Activated CD4-positive, alpha-beta memory T cell treated with anti-CD3 and anti-CD28 coated beads, Interleukin-2, amount 10 ng/mL, durations not matched to agents 7 days and 5 days (primary cell): Measurements from ENCODE around the gene RPL5. TPM values are rescaled to one million over a fixed set of nuclear protein-coding genes. Genes with fewer than 3 reads are reported as not detected.
"Not testable (repeated sequence)": the region's sequence is repeated elsewhere in the genome, so short reads cannot be mapped to it uniquely, and the experiment has no call there.

ENCODE experiments used
- CTCF ChIA-PET: fragments of 350-600 bp; sonication (Branson Sonifier 250); formaldehyde crosslinking; loops from one replicate; lab custom pipeline; 2021; ENCODE audit warnings: antibody characterized with exemption, inconsistent platforms; lab: Charles Lee
- POLR2A ChIA-PET: fragments of 350-600 bp; sonication (Branson Sonifier 250); formaldehyde crosslinking; loops from one replicate; lab custom pipeline; 2021; ENCODE audit warnings: antibody characterized with exemption; lab: Charles Lee
- DNase-seq: peaks from one replicate; pipeline ENCODE4 v3.0.0-alpha.2; 2020
- H3K27ac Mint-ChIP-seq: one replicate; pipeline ENCODE4 v1.8.0; 2021; ENCODE audit warnings: mild to moderate bottlenecking, mixed read lengths
- H3K27me3 Mint-ChIP-seq: one replicate; pipeline ENCODE4 v1.8.0; 2021; ENCODE audit warnings: mixed read lengths
- H3K36me3 Mint-ChIP-seq: one replicate; pipeline ENCODE4 v1.8.0; 2021; ENCODE audit warnings: low read depth, mixed read lengths
- H3K4me1 Mint-ChIP-seq: one replicate; pipeline ENCODE4 v1.8.0; 2021; ENCODE audit warnings: mixed read lengths
- H3K4me3 Mint-ChIP-seq: one replicate; pipeline ENCODE4 v1.8.0; 2021; ENCODE audit warnings: mild to moderate bottlenecking, mixed read lengths
- H3K9me3 Mint-ChIP-seq: one replicate; pipeline ENCODE4 v1.8.0; 2021; ENCODE audit warnings: mixed read lengths
- total RNA-seq, 2 experiments: library from RNA; stranded (reverse); gene quantifications; one replicate each; pipeline ENCODE4 v1.2.3, GENCODE V29; 2021

RPL5 gene
- total RNA-seq: 100 to 1,000 TPM; 660 to 678 TPM

- ChIA-PET POLR2A (interaction anchor here (0.6 to 5.0 kb wide), 30 partner anchors 10 to 1810 kb away, joined by 3 to 54 read pairs (median 4); partner anchors contain the start of genes DIPK1A, DR1, EVI5 and GFI1), CTCF (interaction anchor here (0.7 to 2.4 kb wide), 23 partner anchors 10 to 348 kb away, joined by 3 to 33 read pairs (median 6); partner anchors contain the start of genes DIPK1A and GFI1)
- H3K4me1 Mint-ChIP-seq: peaks cover 50% of the 10 kb centered on the region
- DNase-seq: peak; percentile 97
- peak within 1 kb of the TSS; percentile 84 for H3K27ac Mint-ChIP-seq
- H3K4me3 Mint-ChIP-seq: peak within 1 kb of the TSS; percentile 92
- no peaks in the 10 kb centered on the region for H3K9me3 Mint-ChIP-seq
- peaks cover 52% of the 10 kb centered on the region for H3K36me3 Mint-ChIP-seq
- no peaks in the 10 kb centered on the region for H3K27me3 Mint-ChIP-seq
These were observed at the start of gene RPL5 for GRCh38 chr1:92831762-92832536. Gene RPL5 (plus strand): TSS chr1:92832040. CDS start chr1:92832115, 75 bp downstream.

GRCh38 chr1:92783550-92783949 is 48.3 kb upstream of the RPL5 start:
- Mint-ChIP-seq H3K27me3 (peaks cover 66% of the 10 kb centered on the region), H3K4me1 (peaks cover 18% of the 10 kb centered on the region)
- not testable (repeated sequence) for H3K27ac Mint-ChIP-seq, H3K4me3 Mint-ChIP-seq, H3K9me3 Mint-ChIP-seq, H3K36me3 Mint-ChIP-seq, DNase-seq
- ChIA-PET CTCF (interaction anchor here (0.7 to 2.3 kb wide), 2 partner anchors 33 to 35 kb away, joined by 3 to 6 read pairs; no protein-coding TSS in a partner anchor), POLR2A (interaction anchor here (0.6 kb wide), 1 partner anchor 15 kb away, joined by 3 read pairs; no protein-coding TSS in a partner anchor)

GRCh38 chr1:92784021-92784638 is 47.7 kb upstream of the RPL5 start:
- DNase-seq: peak; percentile 61
- no peaks in the 10 kb centered on the region for H3K9me3 Mint-ChIP-seq
- ChIA-PET POLR2A (interaction anchor here (1.5 kb wide), 1 partner anchor 48 kb away, joined by 3 read pairs; the partner anchor contains the start of gene RPL5), CTCF (interaction anchor here (2.3 kb wide), 1 partner anchor 35 kb away, joined by 6 read pairs; no protein-coding TSS in a partner anchor)
- no peaks in the 10 kb centered on the region for H3K36me3 Mint-ChIP-seq
- H3K4me3 Mint-ChIP-seq: peak overlapping the region; percentile 31
- H3K27ac Mint-ChIP-seq: no peak overlapping the region
- H3K4me1 Mint-ChIP-seq: peaks cover 18% of the 10 kb centered on the region
- peaks cover 62% of the 10 kb centered on the region for H3K27me3 Mint-ChIP-seq

- Mint-ChIP-seq H3K36me3 (no peaks in the 10 kb centered on the region), H3K4me3 (peak within 1 kb of the TSS; percentile 55), H3K27ac (no peak within 1 kb of the TSS), H3K4me1 (peaks cover 18% of the 10 kb centered on the region), H3K27me3 (peaks cover 65% of the 10 kb centered on the region), H3K9me3 (no peaks in the 10 kb centered on the region)
- DNase-seq: peak; percentile 40
- CTCF ChIA-PET: interaction anchor here (0.6 to 2.3 kb wide), 2 partner anchors 36 to 789 kb away, joined by 3 to 6 read pairs; no protein-coding TSS in a partner anchor
- POLR2A ChIA-PET: interaction anchor here (1.5 kb wide), 1 partner anchor 47 kb away, joined by 3 read pairs; the partner anchor contains the start of gene RPL5
These were observed 47.0 kb upstream of the RPL5 start, which contains the start of gene EVI5 for GRCh38 chr1:92784639-92785500. Gene EVI5 (minus strand): TSS chr1:92785108. CDS start chr1:92736546, 48,562 bp downstream.

GRCh38 chr1:92786111-92786901 is 45.5 kb upstream of the RPL5 start:
- peaks cover 65% of the 10 kb centered on the region for H3K27me3 Mint-ChIP-seq
- no peaks in the 10 kb centered on the region for H3K9me3 Mint-ChIP-seq
- ChIA-PET CTCF (no interaction called here), POLR2A (interaction anchor here (1.6 kb wide), 1 partner anchor 46 kb away, joined by 5 read pairs; the partner anchor contains the start of gene RPL5)
- no peak overlapping the region for H3K4me3 Mint-ChIP-seq
- no peak overlapping the region for H3K27ac Mint-ChIP-seq
- H3K4me1 Mint-ChIP-seq: peaks cover 18% of the 10 kb centered on the region
- DNase-seq: no peak
- H3K36me3 Mint-ChIP-seq: no peaks in the 10 kb centered on the region

- Mint-ChIP-seq H3K4me3 (no peak overlapping the region), H3K36me3 (no peaks in the 10 kb centered on the region), H3K9me3 (no peaks in the 10 kb centered on the region), H3K27me3 (peaks cover 72% of the 10 kb centered on the region), H3K27ac (no peak overlapping the region), H3K4me1 (peaks cover 6% of the 10 kb centered on the region)
- POLR2A ChIA-PET: no interaction called here
- CTCF ChIA-PET: interaction anchor here (1.2 to 2.0 kb wide), 3 partner anchors 27 to 41 kb away, joined by 3 to 8 read pairs (median 5); no protein-coding TSS in a partner anchor
- no peak for DNase-seq
These were observed 41.8 kb upstream of the RPL5 start for GRCh38 chr1:92790081-92790480.

- Mint-ChIP-seq H3K4me3 (no peak overlapping the region), H3K27ac (no peak overlapping the region), H3K36me3 (no peaks in the 10 kb centered on the region), H3K4me1 (peaks cover 2% of the 10 kb centered on the region), H3K9me3 (no peaks in the 10 kb centered on the region), H3K27me3 (peaks cover 72% of the 10 kb centered on the region)
- POLR2A ChIA-PET: no interaction called here
- DNase-seq: no peak
- CTCF ChIA-PET: interaction anchor here (0.7 to 2.0 kb wide), 4 partner anchors 26 to 85 kb away, joined by 3 to 8 read pairs (median 4); no protein-coding TSS in a partner anchor
These were observed 41.0 kb upstream of the RPL5 start for GRCh38 chr1:92790867-92791266.

GRCh38 chr1:92791487-92792066 is 40.3 kb upstream of the RPL5 start:
- CTCF ChIA-PET: interaction anchor here (1.2 to 2.0 kb wide), 2 partner anchors 25 to 43 kb away, joined by 6 to 8 read pairs; no protein-coding TSS in a partner anchor
- POLR2A ChIA-PET: no interaction called here

GRCh38 chr1:92792340-92792782 is 39.5 kb upstream of the RPL5 start:
- POLR2A ChIA-PET: no interaction called here
- Mint-ChIP-seq H3K27me3 (peaks cover 67% of the 10 kb centered on the region), H3K36me3 (no peaks in the 10 kb centered on the region), H3K9me3 (no peaks in the 10 kb centered on the region), H3K27ac (no peak overlapping the region), H3K4me1 (no peaks in the 10 kb centered on the region), H3K4me3 (no peak overlapping the region)
- no peak for DNase-seq
- CTCF ChIA-PET: interaction anchor here (1.2 kb wide), 1 partner anchor 24 kb away, joined by 6 read pairs; no protein-coding TSS in a partner anchor

More at GRCh38 chr1:92791487-92792066, 40.3 kb upstream of the RPL5 start:
- H3K27ac Mint-ChIP-seq: no peak overlapping the region
- H3K4me1 Mint-ChIP-seq: no peaks in the 10 kb centered on the region
- H3K9me3 Mint-ChIP-seq: no peaks in the 10 kb centered on the region
- peaks cover 68% of the 10 kb centered on the region for H3K27me3 Mint-ChIP-seq
- no peak for DNase-seq
- H3K4me3 Mint-ChIP-seq: no peak overlapping the region
- H3K36me3 Mint-ChIP-seq: no peaks in the 10 kb centered on the region

- no peak for DNase-seq
- no peak overlapping the region for H3K4me3 Mint-ChIP-seq
- H3K36me3 Mint-ChIP-seq: no peaks in the 10 kb centered on the region
- H3K9me3 Mint-ChIP-seq: no peaks in the 10 kb centered on the region
- CTCF ChIA-PET: interaction anchor here (1.0 kb wide), 1 partner anchor 46 kb away, joined by 4 read pairs; no protein-coding TSS in a partner anchor
- no peaks in the 10 kb centered on the region for H3K4me1 Mint-ChIP-seq
- H3K27me3 Mint-ChIP-seq: peaks cover 54% of the 10 kb centered on the region
- H3K27ac Mint-ChIP-seq: no peak overlapping the region
- POLR2A ChIA-PET: no interaction called here
These were observed 36.7 kb upstream of the RPL5 start for GRCh38 chr1:92795166-92795565.

- ChIA-PET POLR2A (no interaction called here), CTCF (interaction anchor here (0.6 kb wide), 1 partner anchor 1287 kb away, joined by 3 read pairs; no protein-coding TSS in a partner anchor)
- no peaks in the 10 kb centered on the region for H3K9me3 Mint-ChIP-seq
- H3K4me3 Mint-ChIP-seq: no peak overlapping the region
- H3K4me1 Mint-ChIP-seq: no peaks in the 10 kb centered on the region
- DNase-seq: no peak
- H3K27me3 Mint-ChIP-seq: peaks cover 45% of the 10 kb centered on the region
- H3K27ac Mint-ChIP-seq: no peak overlapping the region
- no peaks in the 10 kb centered on the region for H3K36me3 Mint-ChIP-seq
These were observed 34.5 kb upstream of the RPL5 start for GRCh38 chr1:92797297-92797696.
